Pulmonary artery endothelial cell (primary cell): ENCODE measurements around the gene AK6. TPM values are rescaled to one million over a fixed set of nuclear protein-coding genes. Genes with fewer than 3 reads are reported as not detected.
"Not testable (repeated sequence)": the region's sequence is repeated elsewhere in the genome, so short reads cannot be mapped to it uniquely, and the experiment has no call there.

Experiments used
- DNase-seq: peaks from one replicate; pipeline ENCODE4 v3.0.0-alpha.2; 2011; ENCODE audit warnings: low read depth, low spot score
- total RNA-seq: library from RNA; depleted of rRNA; stranded (reverse); fragments of >200 nt; gene quantifications from 2 replicates; pipeline ENCODE4 v1.2.3, GENCODE V29; 2014

AK6 gene
- total RNA-seq, 1 donor from 2014 or later = 35.8 TPM

GRCh38 chr5:69335341-69335935 is 33.9 kb downstream of the AK6 start:
- DNase-seq = no peak

- peak; percentile 35 for DNase-seq
Measured at GRCh38 chr5:69334793-69335268, 34.5 kb downstream of the AK6 start.

- DNase-seq = not testable (repeated sequence)
Measured at GRCh38 chr5:69333668-69334315, 35.5 kb downstream of the AK6 start.

- no peak for DNase-seq
Measured at GRCh38 chr5:69331528-69332445, 37.5 kb downstream of the AK6 start.

- no peak for DNase-seq
Measured at GRCh38 chr5:69329905-69330489, 39.3 kb downstream of the AK6 start.

- no peak for DNase-seq
Measured at GRCh38 chr5:69326365-69326764, 43.0 kb downstream of the AK6 start.

- DNase-seq = no peak
Measured at GRCh38 chr5:69317391-69317790, 51.9 kb downstream of the AK6 start.

GRCh38 chr5:69315972-69316371 is 53.3 kb downstream of the AK6 start:
- no peak for DNase-seq

GRCh38 chr5:69313428-69313827 is 55.9 kb downstream of the AK6 start:
- no peak for DNase-seq

- no peak for DNase-seq
Measured at GRCh38 chr5:69312459-69313160, 56.7 kb downstream of the AK6 start.

- no peak for DNase-seq
Measured at GRCh38 chr5:69309380-69309779, 59.9 kb downstream of the AK6 start.

GRCh38 chr5:69308046-69308553 is 61.2 kb downstream of the AK6 start:
- DNase-seq = no peak

GRCh38 chr5:69305512-69305911 is 63.8 kb downstream of the AK6 start:
- no peak for DNase-seq

Other genes with a start within 250 kb of the AK6 start
- gene CCNB1, start 202.4 kb downstream of the AK6 start, total RNA-seq = 119 and 260 TPM in 2 replicates
- gene CENPH, start 179.9 kb downstream of the AK6 start, total RNA-seq = 9.6 and 16.9 TPM in 2 replicates
- 64.9 and 77.6 TPM in 2 replicates for gene CDK7, start 134.6 kb downstream of the AK6 start, total RNA-seq
- 4.9 and 5.1 TPM in 2 replicates for gene CCDC125, start 36.7 kb downstream of the AK6 start, total RNA-seq
- gene TAF9, start within 50 bp of the AK6 start, total RNA-seq = 117 and 118 TPM in 2 replicates
- 13.4 and 16.6 TPM in 2 replicates for gene RAD17, start 298 bp upstream of the AK6 start, total RNA-seq
- 4.7 and 9.2 TPM in 2 replicates for gene MARVELD2, start 45.6 kb upstream of the AK6 start, total RNA-seq
- 14.0 and 36.5 TPM in 2 replicates for gene OCLN, start 123.3 kb upstream of the AK6 start, total RNA-seq
- gene GTF2H2C, start 190.7 kb upstream of the AK6 start, total RNA-seq = 38.2 and 43.5 TPM in 2 replicates